ENCODE results near the gene KIF1B. TPM values are rescaled to one million over a fixed set of nuclear protein-coding genes. Genes with fewer than 3 reads are reported as not detected.
"Not testable (repeated sequence)": the region's sequence is repeated elsewhere in the genome, so short reads cannot be mapped to it uniquely, and the experiment has no call there.

Gene KIF1B
- total and polyA plus RNA-seq, 7 donors, result 4.8 to 78.4 (median 46.4) TPM

GRCh38 chr1:10250663-10251062 is 40.3 kb downstream of the KIF1B start:
- Histone ChIP-seq H3K4me3 (no peak overlapping the region), H3K27ac (no peak overlapping the region), H3K27me3 (no peaks in the 10 kb centered on the region), H3K4me1 (peaks cover 0 to 54% (median 28%) of the 10 kb centered on the region in 4 donors), H3K9me3 (no peaks in the 10 kb centered on the region), H3K36me3 (no peaks in the 10 kb centered on the region)
- 93 to 94% methylated on average over 7 of the region's 7 CpGs for WGBS, 2 donors
- no peak for TF ChIP-seq CTCF (IDR thresholded peaks at IDR 0.05)
- DNase-seq, result no peak
- intact Hi-C loops (cut with DNase I), result loop anchor here (5.0 kb wide), 1 partner anchor 38 kb away; the partner anchor contains the start of gene KIF1B

GRCh38 chr1:10251325-10252108 is 41.1 kb downstream of the KIF1B start:
- H3K27me3 ChIP-seq, DNase-seq, H3K4me3 ChIP-seq, H3K36me3 ChIP-seq, H3K9me3 ChIP-seq: not testable (repeated sequence)
- peaks cover 0 to 54% (median 28%) of the 10 kb centered on the region in 4 donors for H3K4me1 ChIP-seq
- intact Hi-C loops (cut with DNase I), result loop anchor here (5.0 kb wide), 1 partner anchor 39 kb away; the partner anchor contains the start of gene KIF1B
- peak overlapping the region in 1 of 4 donors; percentile 25 for H3K27ac ChIP-seq
- WGBS, 2 donors, result 85 to 87% methylated on average over 9 of the region's 9 CpGs

GRCh38 chr1:10252508-10252907 is 42.1 kb downstream of the KIF1B start:
- Histone ChIP-seq H3K36me3 (peaks cover 0 to 8% (median 0%) of the 10 kb centered on the region in 4 donors), H3K27ac (peak overlapping the region; percentile 28 to 77 (median 70)), H3K27me3 (no peaks in the 10 kb centered on the region), H3K4me3 (no peak overlapping the region), H3K4me1 (peaks cover 0 to 55% (median 28%) of the 10 kb centered on the region in 4 donors), H3K9me3 (no peaks in the 10 kb centered on the region)
- WGBS, 2 donors, result 48 to 85% methylated on average over 6 of the region's 6 CpGs
- no peak for TF ChIP-seq POLR2A (IDR thresholded peaks at IDR 0.05)
- TF ChIP-seq EP300 (IDR thresholded peaks at IDR 0.05), result no peak
- TF ChIP-seq CTCF (IDR thresholded peaks at IDR 0.05), result no peak
- TF ChIP-seq POLR2AphosphoS5 (IDR thresholded peaks at IDR 0.05), result no peak
- no peak for DNase-seq
- intact Hi-C loops (cut with DNase I), result loop anchor here (5.0 kb wide), 1 partner anchor 40 kb away; the partner anchor contains the start of gene KIF1B

GRCh38 chr1:10253149-10253548 is 42.8 kb downstream of the KIF1B start:
- peaks cover 0 to 61% (median 35%) of the 10 kb centered on the region in 4 donors for H3K4me1 ChIP-seq
- 88 to 91% methylated on average over 1 of the region's 1 CpG for WGBS, 2 donors
- intact Hi-C loops (cut with DNase I), result loop anchor here (5.0 kb wide), 1 partner anchor 41 kb away; the partner anchor contains the start of gene KIF1B
- TF ChIP-seq CTCF (IDR thresholded peaks at IDR 0.05) (no peak), EP300 (IDR thresholded peaks at IDR 0.05) (no peak), POLR2A (IDR thresholded peaks at IDR 0.05) (no peak), POLR2AphosphoS5 (IDR thresholded peaks at IDR 0.05) (no peak)
- H3K27ac ChIP-seq, result peak overlapping the region; percentile 28 to 77 (median 70)
- DNase-seq, result no peak
- H3K9me3 ChIP-seq, result no peaks in the 10 kb centered on the region
- H3K4me3 ChIP-seq, result no peak overlapping the region
- no peaks in the 10 kb centered on the region for H3K27me3 ChIP-seq
- H3K36me3 ChIP-seq, result peaks cover 0 to 12% (median 0%) of the 10 kb centered on the region in 4 donors

- no peaks in the 10 kb centered on the region for H3K27me3 ChIP-seq
- DNase-seq, result peak; percentile 65
- peaks cover 0 to 63% (median 40%) of the 10 kb centered on the region in 4 donors for H3K4me1 ChIP-seq
- H3K9me3 ChIP-seq, result no peaks in the 10 kb centered on the region
- no peak overlapping the region for H3K4me3 ChIP-seq
- peaks cover 0 to 18% (median 0%) of the 10 kb centered on the region in 4 donors for H3K36me3 ChIP-seq
- intact Hi-C loops (cut with DNase I), result loop anchor here (5.0 kb wide), 1 partner anchor 41 kb away; the partner anchor contains the start of gene KIF1B
- TF ChIP-seq POLR2A (IDR thresholded peaks at IDR 0.05) (no peak), POLR2AphosphoS5 (IDR thresholded peaks at IDR 0.05) (peak in 3 of 4 donors; percentile 27 to 52 (median 31))
- WGBS, 2 donors, result 9 to 31% methylated on average over 3 of the region's 3 CpGs
- H3K27ac ChIP-seq, result peak overlapping the region; percentile 28 to 77 (median 70)
Observed at GRCh38 chr1:10253755-10254154, 43.4 kb downstream of the KIF1B start.

All from sigmoid colon (tissue), 7 donors.